IPS-NIHi11 (cell line): ENCODE data around the gene SYNJ2.
"Not testable (repeated sequence)": the region's sequence is repeated elsewhere in the genome, so short reads cannot be mapped to it uniquely, and the experiment has no call there.

Experiments
- DNase-seq: peaks from one replicate; pipeline ENCODE4 v3.0.0; 2012; ENCODE audit warnings: mixed read lengths, low spot score

SYNJ2 gene

DNA sequence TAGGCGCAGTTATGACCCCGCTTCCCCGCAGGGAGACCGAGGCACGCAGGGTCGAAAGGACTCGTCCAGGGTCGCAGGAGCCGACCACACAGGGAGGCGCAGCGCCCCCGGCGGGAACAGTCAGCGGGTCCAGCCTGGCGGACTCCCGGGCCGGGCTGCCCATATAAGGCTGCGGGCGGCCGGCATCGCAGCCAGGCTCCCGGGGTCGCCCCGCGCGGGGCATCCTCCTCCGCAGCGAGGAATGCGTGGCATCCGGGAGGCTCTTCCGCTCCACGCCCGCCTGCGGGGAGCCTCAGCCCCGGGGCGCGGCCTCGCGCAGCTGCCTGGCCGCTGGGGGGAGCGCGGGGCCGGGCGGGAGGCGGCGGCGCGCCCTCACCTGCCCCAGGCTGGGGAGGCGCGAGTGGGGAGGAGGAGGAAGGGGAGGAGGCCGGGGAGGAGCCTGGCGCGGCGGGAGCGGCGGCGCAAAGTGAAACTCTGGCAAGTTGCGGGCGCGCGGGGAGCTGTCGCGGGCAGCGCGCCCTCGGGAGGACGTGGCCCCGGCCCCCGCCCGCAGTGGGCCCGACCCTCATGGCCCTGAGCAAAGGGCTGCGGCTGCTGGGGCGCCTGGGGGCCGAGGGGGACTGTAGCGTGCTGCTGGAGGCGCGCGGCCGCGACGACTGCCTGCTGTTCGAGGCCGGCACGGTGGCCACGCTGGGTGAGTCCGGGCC lies at the start of gene SYNJ2:
Gene SYNJ2 (plus strand): TSS at position 469 of the 707 bp plus-strand sequence. CDS start 99 bp downstream, at position 568.
- DNase-seq, result peak; percentile 91

GRCh38 chr6:157935786-157936185 lies 45.9 kb upstream of the SYNJ2 start:
- no peak for DNase-seq

- no peak for DNase-seq
These were observed 44.3 kb upstream of the SYNJ2 start for GRCh38 chr6:157937318-157937717.

DNA sequence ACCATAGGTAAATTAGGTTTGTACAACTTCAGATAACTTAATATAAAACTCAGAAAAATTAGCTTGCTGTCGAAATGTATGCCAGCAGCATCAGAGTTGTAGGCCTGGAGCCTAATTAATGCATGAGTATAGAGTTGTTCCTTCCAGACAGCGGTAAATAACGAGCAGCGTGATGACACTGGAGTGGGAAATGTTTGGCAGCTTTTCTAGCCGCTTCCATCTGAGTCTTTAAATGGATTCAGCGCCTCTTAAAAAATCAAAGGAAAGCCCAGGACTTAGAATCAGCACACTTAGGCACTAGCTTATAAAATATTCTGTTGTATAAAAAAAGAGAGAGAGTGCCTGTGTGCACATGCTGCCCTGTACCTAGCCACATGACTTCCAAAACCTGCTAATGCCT lies 43.7 kb upstream of the SYNJ2 start:
- DNase-seq, result no peak

DNA sequence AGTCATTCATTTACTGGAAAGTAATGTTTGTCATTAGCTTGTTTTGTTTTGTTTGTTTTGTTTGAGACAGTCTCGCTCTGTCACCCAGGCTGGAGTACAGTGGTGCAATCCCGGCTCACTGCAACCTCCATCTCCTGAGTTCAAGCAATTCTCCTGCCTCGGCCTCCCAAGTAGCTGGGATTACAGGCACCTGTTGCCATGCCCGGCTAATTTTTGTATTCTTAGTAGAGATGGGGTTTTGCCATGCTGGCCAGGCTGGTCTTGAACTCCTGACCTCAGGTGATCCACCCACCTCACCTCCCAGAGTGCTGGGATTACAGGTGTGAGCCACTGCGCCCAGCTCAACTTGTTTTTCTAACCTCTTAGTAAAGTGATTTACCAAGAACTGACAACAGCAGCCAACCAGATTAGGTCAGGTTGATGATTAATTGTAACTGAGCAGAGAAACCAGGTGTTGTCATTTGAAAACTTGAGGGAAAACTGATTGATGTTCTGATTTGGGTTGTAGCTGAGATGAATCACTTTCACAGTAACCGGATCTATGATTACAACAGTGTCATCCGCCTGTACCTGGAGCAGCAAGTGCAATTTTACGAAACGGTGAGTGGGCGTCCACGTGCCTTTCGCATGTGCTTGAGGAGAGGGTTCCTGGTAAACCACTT lies 41.2 kb upstream of the SYNJ2 start:
- DNase-seq, result not testable (repeated sequence)

DNA sequence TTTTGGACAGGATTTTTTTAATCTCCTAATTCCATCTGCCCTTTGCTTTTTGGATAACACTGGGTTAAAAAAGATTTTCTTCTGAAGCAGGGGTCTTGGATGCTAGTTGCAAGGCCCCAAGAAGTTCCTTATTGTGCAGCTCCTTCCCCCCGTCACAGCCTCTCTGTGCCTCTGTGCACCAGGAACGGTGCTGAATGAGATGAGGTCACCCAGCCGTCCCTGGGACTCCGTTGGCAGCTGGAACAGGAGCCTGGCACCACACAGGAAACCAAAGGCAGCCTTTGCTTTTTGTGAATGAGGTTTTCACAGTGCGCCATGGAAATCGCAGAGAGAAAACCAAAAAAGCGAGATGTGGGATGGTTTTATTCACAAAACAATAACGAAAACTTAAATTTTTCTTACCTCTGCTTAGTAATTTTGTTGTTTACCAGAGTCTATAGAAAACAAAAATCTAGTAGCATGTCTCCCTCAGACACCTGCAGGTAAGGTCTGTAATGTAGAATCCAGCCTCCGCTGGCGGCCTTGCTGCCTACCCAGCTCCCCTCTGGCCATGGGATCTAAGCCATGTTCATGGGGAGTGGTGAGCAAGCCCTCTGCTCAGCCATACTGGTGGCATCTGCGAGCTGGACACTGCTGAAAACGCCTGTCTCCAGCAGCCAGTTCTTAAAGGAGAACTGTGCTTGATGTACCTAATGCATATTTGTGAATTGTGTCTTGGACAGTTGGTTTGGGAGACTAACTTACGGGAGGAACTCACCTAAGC lies 40.4 kb upstream of the SYNJ2 start:
- no peak for DNase-seq

- DNase-seq, result no peak
These were observed 39.3 kb upstream of the SYNJ2 start for GRCh38 chr6:157942351-157942750.

- no peak for DNase-seq
These were observed 38.3 kb upstream of the SYNJ2 start for GRCh38 chr6:157943249-157943963.

DNA sequence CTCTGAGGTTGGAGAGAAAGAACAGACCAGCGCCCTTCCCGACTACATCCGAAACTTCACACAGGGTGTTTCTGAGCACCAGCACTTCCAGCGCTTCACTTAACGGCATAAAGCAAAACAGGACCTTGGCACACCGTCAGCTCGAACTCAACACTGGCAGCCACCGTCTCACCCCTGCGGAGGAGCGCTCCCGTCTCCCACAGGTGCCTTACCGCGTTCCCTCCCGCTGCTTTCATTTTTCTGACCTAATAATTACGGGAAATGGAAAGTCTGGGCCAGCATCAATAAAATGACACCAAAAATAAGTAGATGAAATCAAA lies 37.7 kb upstream of the SYNJ2 start:
- DNase-seq, result no peak

DNA sequence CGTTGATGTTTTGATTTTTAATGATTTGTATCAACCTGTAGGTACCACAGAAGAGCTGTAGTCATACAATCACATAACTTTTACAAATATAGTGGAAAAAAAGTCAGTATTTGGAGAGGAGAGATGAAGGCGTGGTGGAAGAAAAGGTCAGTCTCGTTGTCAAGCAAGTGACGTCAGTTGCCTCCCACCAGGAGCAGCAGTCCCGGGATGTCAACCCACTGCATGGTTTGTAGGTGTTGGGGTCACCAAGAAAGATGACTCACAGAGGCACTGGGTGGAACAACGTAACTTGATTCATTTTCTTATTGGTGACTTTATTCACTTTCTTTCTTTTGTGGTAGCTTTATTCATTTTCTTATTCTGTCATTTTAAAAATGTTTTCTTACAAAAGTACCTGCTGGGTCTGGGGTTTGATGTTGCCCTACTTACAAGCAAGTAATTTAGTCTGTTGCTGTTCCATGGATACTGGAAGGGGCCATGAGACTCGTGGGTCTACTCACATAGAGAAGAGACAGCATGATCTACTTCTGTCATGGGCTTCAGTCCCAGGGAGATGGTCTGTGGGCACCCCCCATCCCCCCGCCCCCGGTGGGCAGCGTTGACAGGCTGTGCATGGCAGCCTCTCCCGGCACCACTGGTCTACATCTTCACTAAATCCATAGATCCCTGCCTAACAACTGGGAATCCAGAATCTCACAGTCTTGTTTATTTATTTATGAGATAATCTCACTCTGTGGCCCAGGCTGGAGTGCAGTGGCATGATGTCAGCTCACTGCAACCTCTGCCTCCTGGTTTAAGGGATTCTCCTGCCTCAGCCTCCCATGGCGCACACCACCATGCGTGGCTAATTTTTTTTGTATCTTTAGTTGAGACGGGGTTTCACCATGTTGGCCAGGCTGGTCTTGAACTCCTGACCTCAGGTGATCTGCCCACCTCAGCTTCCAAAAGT lies 36.4 kb upstream of the SYNJ2 start:
- no peak for DNase-seq

DNA sequence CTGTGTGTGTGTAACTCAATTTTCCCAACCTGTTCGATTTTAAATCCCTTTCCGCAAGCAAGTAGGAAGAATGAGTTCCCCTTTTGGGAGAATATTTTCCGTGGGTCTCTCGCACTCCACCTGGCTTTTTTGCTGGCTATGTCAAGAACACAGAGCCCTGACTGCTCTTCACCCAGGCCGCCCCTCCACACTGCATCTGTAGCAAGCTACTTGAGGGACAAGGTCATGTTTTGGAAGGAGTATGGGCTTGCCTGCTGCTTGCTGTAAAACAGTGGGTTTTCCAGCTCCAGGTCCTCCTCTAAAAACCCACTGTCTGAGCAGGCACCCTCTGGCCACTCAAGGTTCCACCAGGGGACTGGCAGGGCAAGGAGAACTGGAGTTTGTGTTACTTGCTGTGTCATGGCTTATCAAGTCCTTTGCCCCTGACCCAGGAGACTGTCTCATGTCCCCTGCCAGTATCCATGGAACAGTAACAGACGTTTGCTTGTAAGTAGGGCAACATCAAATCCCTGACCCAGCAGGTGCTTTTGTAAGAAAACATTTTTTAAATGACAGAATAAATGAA lies 35.5 kb upstream of the SYNJ2 start:
- DNase-seq, result no peak

GRCh38 chr6:157946865-157947532 lies 34.7 kb upstream of the SYNJ2 start:
- DNase-seq, result peak; percentile 43

GRCh38 chr6:157950899-157951298 lies 30.8 kb upstream of the SYNJ2 start:
- not testable (repeated sequence) for DNase-seq

GRCh38 chr6:157951828-157952227 lies 29.8 kb upstream of the SYNJ2 start:
- no peak for DNase-seq

DNA sequence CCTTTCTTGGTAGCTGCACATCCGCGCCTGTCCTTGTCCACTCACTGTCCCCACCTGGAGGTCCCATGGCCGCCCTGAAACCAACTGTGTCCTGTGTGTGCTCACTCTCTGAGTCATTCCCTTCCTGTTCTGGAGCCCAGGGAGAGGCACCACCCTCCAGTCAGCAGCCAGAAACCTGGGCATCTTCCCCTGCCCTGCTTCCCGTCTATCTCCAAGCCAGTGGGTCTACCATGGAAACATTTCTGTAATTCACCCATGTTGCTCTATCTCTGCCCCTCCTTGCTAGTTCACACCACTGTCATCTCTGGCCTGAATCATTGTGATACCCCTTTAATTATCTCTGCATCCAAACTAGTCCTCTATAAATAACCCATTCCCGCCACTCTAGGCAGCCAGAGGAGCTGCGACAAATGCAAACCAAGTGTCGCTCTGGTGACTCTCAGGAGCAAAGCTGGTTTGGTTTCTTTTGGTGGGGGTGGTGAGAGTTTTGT lies 28.8 kb upstream of the SYNJ2 start:
- DNase-seq, result no peak

DNA sequence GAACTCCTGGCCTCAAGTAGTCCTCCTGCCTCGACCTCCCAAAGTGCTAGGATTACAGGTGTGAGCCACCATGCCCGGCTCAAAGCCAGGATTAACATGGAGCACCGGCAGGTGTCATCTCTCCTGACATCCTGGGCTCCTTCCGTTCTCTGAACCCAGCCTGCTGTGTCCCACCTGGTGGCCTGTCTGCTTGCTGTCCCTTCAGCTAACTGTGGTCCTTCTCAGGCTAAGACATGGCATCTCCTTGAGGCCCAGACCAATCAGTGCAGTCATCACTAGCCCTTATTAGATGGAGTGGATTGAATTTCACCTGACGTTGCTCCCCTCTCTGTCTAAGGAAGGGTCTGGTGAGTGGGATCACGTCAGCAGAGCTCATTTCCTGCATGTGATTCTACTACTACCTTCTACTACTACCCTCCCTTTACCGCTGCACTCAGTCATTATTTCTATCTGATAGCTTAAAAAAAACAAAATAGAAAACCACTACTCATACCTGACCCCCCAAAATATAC lies 28.0 kb upstream of the SYNJ2 start:
- DNase-seq, result no peak

GRCh38 chr6:157954150-157955117 lies 27.2 kb upstream of the SYNJ2 start:
- peak; percentile 27 for DNase-seq

- no peak for DNase-seq
These were observed 26.0 kb upstream of the SYNJ2 start for GRCh38 chr6:157955675-157956074.
